ENCODE results near the gene TEAD1.
"Not testable (repeated sequence)": the region's sequence is repeated elsewhere in the genome, so short reads cannot be mapped to it uniquely, and the experiment has no call there.

Gene TEAD1

DNA sequence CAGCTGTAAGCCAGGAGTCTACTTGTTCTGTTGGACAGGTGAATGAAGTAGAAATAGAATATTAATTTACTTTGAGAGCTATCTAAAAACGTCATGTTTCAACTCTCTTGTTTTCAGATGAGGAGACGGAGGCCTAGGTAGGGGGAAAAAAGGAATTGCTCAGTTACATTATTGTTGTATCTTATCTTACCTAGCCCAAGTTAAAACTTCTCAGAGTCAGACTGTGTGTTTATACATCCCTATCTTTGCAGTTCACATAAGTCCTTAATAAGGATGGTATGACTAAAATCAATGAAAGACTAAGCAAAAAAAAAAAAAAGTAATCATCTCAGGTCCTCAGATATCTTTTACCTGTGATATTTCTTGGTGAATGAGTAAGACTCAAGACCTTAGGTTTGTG lies 62.8 kb downstream of the TEAD1 start:
- no peak for DNase-seq (ENCODE audit: low read depth in 2 of 2)

DNA sequence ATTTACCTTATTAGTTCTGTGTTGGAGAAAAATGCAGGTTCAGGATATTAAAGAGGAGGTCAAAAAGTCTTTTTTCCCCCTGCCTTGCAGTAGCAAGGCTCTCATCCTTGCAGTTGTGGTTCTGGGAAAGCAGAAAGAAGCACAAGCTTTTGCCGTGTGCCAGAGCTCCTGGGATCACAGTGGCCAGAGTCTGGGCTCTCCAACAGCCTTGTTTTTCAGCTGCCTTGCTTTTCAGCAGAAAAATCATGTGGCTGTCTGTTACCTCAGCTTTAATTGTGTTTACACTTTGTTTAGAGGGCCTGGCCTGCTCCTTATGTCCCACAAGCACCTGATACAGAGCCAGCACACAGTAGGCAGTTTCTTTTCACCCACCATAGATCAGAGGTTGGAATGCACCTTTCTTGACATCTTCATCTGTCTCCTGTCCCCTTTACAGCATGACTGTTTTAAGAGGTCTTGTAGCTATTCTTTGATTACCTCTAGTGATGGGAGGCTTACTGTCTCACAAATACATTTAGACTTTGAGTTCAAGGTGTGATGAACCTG lies 67.5 kb downstream of the TEAD1 start:
- DNase-seq (ENCODE audit: low read depth in 2 of 2), result no peak

DNA sequence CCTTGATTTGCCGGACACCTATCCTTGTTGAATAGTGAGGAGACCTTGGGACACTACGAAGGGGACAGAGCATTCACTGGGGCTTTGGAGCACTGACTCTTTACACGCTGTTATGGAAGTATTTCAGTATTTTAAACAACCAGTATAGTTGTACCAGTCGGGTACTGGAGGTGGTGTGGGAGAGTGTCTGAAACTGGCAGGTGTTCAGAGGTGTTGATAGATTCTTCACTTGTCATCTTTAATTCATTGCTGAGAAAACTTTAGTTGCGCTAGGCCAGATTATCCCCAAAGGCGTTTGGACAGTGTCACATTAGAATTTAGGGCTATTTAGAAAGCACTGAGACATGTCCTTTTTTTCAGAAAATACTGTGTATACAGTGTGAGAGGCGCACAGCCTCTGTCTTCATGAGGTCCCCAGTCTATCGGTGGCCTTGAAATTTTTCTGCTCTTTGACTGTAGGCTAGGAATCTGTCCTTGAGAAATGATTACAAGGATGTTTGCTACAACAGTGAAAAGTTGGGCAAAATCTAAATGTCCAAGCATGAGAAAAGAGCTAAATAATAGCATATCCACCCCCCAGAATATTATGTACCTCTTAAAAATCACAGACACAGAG lies 69.7 kb downstream of the TEAD1 start:
- no peak for DNase-seq (ENCODE audit: low read depth in 2 of 2)

DNA sequence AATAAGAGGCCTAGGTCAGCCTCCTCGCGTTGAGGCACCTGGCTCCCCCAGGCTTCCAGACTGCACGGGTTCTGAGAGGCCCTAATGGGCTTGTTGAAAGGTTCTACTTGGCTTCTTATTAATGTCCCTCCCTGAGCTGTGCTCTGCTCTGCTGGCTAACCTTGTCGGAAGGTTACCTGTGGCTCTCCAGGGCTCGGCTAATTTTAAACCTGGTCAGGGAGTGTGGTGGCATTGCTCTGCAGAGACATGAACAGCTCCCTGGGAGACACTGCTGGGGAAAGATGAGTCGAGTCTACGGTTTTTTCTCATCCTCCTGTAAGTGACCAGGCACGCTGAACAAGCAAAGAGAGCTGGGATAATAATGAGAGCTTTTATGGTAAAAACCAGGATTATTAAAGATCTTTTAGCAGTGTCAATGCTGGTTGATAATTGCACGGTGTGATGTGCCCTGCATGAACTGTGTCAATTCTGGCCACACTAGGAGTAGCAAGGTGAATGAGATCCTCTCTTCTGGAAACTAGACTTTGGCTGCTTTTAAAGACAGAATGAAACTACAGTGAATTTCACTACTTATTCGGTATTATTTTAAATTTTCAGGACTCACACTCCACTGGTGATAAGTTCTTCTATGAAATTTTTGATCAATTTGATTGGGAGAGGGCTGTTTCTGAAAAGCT lies 70.7 kb downstream of the TEAD1 start:
- DNase-seq (ENCODE audit: low read depth in 2 of 2), result no peak

DNA sequence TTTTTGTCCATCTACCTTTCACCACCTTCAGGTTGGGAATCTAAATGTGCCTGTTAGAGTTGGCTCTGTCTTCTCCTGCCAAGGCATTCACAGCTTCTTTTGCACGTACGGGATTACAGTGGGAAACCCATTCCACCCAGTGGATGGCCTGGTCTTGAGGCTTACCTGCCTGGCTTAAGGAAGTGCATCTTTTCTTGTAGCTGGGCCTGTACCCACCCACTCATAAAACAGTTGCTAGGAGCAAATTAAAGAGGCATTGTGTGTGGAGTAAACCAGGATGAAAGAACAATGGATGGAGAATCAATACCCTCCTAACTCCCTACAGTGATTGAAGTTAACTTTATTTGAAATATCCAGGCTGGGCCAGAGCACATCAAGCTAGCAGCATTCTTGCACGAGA lies 71.6 kb downstream of the TEAD1 start:
- DNase-seq (ENCODE audit: low read depth in 2 of 2), result no peak

DNA sequence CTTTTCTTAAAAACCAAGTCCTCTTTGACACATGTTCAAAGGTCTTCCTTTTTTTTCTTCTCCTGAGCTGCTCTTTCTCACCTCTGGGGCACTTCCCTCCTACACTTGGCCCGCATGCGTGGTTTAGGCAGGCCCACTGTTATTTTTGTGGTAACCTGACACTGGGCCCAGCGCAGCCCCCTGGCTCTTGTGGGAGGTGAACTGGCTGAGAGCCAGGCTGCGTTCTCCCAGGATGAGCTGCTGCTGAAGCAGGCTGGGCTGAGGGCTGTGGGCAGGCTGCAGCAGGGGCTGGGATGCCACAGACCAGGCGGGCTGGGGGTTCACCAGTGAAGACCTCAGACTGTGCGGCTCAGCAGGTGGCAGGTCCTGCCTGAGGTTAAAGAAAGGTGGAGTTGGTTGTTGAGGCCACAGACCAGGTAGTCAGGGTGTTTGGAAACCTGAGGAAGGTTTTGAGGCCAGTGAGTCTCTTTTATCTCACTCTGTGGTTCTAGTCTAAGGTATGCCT lies 72.4 kb downstream of the TEAD1 start:
- no peak for DNase-seq (ENCODE audit: low read depth in 2 of 2)

DNA sequence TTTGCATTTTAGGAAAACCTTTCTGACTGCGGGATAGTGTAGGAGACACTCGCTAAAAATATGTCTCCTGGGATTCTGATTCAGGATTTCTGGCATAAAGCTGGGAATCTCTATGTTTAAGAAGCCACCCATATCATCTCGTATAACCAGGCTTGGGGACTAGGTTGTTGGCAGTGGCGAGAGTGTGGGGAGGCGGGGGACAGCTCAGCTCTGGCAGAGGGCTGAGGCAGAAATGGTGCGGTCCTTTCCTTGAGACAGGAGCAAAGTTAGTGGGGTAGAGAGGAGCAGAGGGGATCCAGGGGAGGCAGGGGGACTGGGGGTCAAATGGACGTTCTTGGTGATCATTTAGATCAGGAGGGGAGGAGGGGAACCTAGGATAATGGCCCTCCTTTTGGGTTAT lies 74.3 kb downstream of the TEAD1 start:
- DNase-seq (ENCODE audit: low read depth in 2 of 2), result no peak

DNA sequence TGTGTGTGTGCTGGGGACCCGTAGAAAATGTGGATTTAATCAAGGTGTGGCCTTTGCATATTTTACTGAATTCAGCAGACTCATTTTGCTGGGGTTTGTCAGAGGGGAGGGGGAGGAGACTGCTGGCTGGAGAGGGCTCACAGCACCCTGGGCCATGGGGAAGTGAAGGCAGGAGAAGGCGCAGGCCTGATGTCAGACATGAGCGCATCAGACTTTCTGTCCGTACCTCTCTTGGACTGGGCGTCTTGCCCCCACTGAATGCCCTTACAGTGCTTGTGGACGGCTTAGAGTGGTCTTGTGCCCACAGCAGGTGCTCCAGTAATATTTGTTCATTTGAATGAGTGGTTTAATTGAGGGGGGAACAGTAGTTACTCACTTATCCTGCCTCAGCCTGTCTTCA lies 75.2 kb downstream of the TEAD1 start:
- no peak for DNase-seq (ENCODE audit: low read depth in 2 of 2)

DNA sequence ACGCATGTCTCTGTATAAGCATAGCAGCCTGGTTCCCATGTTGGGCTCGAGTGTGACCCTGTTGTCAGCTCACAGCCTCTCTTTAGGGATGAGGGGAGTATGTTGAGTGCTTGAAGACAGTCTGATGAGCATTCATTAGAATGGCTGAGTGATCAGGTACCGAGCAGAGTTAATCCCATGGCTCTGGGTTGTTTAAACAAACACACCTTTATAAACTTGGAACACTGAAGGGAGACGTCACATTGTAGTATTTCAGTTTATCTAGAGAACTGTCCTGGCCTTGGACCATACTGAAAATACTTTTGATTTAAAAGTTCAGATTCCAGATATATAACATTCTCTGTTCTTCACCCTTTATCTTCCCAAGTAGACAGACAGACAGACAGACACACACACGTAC lies 76.0 kb downstream of the TEAD1 start:
- no peak for DNase-seq (ENCODE audit: low read depth in 2 of 2)

DNA sequence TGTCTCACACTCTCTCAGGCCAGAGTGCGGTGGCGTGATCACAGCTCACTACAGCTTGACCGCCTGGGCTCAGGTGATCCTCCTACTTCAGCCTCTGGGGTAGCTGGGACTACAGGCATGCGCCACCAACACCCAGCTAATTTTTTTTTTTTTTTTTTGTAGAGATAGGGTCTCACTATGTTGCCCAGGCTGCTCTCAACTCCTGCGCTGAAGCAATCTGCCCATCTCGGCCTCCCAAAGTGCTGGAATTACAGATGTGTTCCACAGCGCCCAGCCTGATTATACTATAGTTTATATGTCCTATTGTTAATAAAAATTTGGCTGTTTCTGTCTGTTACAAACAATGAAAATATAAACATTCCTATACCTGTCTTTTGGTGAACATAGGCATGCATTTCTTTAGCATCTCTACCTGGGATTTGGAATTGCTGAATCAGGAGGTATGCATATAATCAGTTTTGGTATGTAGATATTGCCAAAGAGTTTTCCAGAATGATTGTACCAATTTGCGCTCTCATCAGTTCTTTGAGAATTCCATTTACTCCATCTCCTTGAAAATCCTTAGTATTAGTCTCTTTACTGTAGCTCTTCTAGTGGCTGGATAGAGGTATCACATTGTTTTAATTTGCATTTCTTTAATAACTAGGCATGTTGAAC lies 78.8 kb downstream of the TEAD1 start:
- DNase-seq (ENCODE audit: low read depth in 2 of 2), result no peak

DNA sequence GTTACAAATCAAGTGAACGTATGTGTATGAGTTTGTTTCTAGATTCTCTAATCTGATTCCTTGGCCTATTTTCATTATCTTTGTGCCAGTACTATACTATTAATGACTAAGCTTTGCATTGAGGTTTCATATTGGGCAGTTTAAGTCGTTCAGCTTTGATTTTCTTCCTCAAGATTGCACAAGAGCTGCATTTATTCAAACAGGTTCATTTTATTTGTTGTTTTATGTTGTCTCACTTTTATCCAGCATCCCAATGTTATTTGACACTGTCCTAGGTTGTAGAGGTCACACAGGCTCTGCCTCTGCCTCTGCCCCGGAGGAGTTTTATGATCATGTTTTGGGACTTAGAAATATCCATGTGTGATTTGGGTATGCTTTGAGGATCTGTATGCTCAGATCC lies 79.8 kb downstream of the TEAD1 start:
- no peak for DNase-seq (ENCODE audit: low read depth in 2 of 2)

DNA sequence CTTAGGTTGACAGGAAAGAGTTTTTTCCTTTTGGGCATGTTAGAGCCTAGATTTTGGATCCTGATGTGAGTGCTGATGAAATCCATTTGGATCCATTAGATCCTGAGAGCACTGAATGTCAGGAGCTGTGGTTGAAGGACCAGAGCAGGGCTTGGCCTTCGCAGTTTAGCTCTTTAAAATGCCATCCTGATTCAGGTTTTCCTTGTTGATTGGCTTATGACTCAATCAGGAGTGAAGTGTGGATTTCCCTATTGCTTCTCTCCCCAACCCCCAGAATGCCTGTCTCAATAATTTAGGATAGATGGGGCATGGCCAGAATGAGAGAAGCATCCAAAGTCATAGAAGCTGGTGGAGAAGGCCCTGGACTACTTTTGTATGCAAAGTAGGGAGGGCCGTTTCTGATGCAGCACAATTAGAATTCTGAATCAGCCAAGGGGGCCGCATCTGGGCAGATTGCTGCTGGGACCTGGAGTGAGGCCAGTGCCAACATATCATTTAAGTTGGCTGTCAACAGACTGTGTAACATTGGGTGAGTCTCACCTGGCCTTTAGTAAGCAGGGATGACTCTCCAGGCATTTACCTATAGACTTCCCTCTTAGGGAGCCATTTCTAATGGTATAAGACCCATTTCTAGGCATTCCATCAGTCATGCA lies 80.5 kb downstream of the TEAD1 start:
- DNase-seq (ENCODE audit: low read depth in 2 of 2), result no peak

DNA sequence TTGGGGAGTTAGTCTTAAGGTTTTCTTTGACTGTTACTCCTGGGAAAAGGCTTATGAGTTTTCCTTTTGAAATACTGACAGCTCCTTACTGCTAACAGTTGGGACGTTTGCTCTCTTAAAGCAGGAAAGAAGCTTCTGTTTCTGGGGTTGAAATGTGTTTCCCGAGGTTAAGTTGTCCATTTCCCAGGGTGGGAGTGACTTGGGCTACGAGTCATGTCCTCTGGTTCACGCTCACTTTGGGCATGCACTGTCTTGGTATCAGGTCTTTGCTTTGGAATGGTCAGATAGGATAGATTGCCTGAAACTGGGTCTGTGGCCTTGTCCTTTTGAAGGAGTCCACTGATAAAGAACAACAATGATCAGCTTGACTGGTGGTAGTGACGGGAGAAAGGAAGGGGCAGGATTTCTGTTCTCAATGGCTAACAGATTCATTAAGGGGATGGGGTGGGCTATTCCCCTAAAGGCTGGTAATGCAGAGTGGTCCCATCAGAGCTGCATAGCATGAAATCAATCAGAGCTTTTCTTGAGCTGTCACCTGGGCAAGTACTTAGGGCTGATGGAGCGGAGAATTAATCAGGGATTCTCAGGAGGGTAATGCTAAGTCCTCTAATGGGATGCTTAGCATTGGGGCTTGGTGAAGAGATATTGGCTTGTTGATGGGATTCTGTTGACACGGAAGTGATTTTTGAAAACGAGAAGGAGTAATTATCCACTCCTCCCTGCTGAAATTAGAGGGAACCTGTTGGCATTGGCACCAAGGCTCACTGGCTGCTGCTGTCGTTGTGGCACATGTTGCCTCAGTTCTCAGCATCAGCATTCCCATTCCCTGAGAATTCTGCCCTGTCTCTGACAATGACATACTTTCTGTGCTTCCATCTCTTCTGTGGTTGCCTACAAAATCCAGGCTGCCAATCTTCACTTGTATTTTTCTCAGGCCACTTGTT lies 81.6 kb downstream of the TEAD1 start:
- no peak for DNase-seq (ENCODE audit: low read depth in 2 of 2)

DNA sequence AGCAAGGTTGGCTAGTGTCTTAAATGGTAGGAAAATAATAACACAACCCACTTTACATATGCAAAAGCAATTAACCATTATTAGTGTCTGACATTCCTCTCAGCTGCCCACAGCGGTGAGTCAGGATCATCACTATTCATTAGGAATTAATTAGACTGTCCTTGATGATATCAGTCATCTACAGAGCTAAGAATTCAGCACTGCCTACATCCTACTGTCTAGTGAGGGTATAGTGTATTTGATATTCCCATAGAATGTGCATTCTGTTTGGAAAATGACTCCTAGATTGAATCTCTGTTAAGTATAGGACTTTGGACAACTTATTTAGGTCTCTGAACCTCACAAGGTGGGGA lies 82.2 kb downstream of the TEAD1 start:
- DNase-seq (ENCODE audit: low read depth in 2 of 2), result no peak

DNA sequence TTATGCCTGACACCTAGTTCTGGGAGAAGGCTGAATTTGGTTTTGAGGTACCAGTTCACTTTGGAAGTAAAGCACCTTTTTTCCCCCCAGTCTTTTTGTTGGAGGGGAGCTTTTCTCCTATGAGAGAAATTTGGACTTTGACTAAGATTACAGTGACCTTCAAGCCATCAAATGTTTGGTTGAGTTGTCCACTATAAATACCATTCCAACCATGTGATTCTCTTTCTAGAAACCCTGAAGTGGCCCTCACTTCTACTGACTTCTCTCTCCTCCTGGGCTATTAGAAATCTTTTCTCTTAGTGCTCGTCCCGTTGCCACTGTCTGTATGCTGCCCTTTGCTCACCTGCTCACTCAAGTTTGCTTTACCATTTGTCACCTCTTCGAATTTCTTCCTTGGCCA lies 82.6 kb downstream of the TEAD1 start:
- DNase-seq (ENCODE audit: low read depth in 2 of 2), result no peak

DNA sequence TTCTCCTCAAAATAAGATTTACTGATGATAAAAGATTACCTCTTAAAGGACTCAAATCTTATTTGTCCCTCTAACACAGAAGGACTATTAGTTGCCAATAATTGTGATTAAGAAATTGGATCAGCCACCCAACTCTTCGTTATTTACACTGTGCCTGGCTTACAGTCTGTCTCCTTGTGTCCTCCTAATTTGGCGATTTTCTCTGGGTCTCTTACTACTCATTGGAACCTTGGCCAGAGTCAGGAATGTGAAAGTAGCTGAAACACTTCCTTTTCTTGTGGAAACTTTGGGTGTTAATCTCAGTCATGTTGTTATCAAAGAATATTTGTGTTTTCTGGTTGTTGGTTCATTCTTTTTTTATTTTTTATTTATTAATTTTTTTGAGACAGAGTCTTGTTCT lies 83.2 kb downstream of the TEAD1 start:
- no peak for DNase-seq (ENCODE audit: low read depth in 2 of 2)

DNA sequence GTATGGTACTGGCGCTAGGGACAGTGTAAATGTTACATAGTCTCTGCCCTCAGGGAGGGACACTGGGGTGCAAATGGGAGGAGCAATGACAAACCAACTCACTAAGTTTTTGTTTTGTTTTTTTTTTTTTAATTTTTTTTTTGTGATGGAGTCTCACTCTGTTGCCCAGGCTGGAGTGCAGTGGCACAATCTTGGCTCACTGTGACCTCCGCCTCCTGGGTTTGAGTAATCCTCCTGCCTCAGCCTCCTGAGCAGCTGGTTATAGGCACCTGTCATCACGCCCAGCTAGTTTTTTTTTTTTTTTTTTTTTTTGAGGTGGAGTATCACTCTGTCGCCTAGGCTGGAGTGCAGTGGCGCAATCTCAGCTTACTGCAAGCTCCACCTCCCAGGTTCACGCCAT lies 83.9 kb downstream of the TEAD1 start:
- DNase-seq (ENCODE audit: low read depth in 2 of 2), result not testable (repeated sequence)

DNA sequence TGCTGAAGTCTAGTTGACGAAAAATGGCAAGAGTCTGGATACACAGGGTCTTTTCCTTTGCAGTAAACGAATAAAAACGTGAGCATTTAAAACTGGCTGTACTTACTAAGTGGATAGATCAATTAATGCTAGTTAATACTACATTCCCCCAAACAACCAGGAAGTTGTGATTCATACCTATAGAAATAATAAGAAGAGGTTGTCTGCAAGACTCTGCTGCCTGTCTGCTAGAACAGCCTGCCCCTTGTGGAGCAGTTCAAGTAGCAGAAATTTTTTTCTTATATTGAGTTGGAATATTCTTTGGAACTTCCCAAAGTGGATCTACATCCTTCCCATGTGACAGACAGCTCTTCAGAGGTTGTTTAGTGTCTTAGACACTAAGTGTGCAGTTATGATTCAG lies 86.8 kb downstream of the TEAD1 start:
- DNase-seq (ENCODE audit: low read depth in 2 of 2), result no peak

DNA sequence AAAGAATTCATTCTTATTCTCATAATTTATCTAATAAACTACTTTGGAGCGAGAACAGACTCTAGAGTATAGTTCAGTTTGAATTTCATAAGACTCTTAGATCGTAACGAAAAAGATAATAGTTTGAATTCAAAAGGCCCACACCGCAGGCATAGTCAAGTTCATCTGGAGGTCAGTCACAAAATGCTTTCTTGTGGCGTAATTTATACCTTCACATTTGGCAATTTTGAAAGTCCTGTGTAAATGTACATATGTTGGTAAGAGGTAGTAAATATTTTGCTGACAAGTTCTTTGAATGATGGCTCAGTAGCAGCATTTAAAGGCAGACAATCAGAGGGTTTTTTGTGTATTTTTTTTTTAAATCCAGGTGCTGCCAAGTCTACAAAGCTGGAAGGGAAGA lies 88.1 kb downstream of the TEAD1 start:
- no peak for DNase-seq (ENCODE audit: low read depth in 2 of 2)

DNA sequence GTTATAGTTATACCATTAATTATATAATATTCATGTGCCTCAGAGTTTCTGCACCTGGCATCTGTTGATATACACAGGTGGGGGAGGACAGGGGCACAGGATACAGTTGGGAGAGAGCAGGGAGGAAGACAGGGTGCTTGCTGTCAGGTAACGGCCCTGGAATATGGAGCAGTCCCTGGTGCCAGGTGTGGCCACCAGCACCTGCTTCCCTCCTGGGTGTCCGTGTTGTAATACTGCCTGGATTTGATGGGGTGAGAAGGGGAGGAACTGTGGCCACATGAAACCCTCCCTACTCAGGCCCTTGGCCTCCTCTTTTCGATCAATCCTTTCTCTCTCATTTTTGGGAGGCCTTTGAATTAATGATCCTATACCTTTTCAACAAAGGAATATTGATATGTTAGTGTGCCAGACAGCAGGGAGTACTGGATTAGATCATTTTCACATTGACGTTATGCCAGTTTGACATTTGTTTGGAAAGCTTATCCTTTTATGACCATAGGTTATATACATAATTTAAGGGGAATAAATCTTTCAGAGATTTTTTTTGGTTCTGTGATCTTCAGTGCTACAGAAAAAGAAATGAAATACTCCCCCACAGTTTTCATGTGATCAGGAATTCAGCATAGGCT lies 88.6 kb downstream of the TEAD1 start:
- DNase-seq (ENCODE audit: low read depth in 2 of 2), result no peak

All from stimulated activated CD8-positive, alpha-beta memory T cell treated with anti-CD3 and anti-CD28 coated beads, Interleukin-7, amount 100 ng/mL, for 4 hours (primary cell).